GM18519 (cell line): Measurements from ENCODE around the gene DDX25.
"Not testable (repeated sequence)": the region's sequence is repeated elsewhere in the genome, so short reads cannot be mapped to it uniquely, and the experiment has no call there.

Experiments
- ATAC-seq: cut with Tn5 transposase; IDR thresholded peaks from one replicate; pipeline ENCODE4 v1.9.1; 2021; ENCODE audit warnings: mild to moderate bottlenecking, moderate library complexity; ENCODE audit not compliant: unreplicated experiment, low FRiP score

The DDX25 gene

GRCh38 chr11:125903711-125904659, at the start of gene DDX25:
Gene DDX25, plus strand, starts transcription at chr11:125904508. Its CDS starts 10 bp downstream, at chr11:125904518.
- no peak for ATAC-seq

DNA sequence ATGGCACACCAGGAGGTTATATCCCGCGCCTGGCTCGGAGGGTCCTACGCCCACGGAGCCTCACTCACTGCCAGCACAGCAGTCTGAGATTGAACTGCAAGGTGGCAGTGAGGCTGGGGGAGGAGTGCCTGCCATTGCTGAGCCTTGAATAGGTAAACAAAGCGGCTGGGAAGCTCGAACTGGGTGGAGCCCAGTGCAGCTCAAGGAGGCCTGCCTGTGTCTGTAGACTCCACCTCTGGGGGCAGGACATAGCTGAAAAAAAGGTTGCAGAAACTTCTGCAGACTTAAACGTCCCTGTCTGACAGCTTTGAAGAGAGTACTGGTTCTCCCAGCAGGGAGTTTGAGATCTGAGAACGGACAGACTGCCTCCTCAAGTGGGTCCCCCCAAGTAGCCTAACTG, 46.6 kb upstream of the DDX25 start:
- not testable (repeated sequence) for ATAC-seq

GRCh38 chr11:125862786-125863185, 41.5 kb upstream of the DDX25 start:
- ATAC-seq: not testable (repeated sequence)

- not testable (repeated sequence) for ATAC-seq
Observed at GRCh38 chr11:125865354-125865753, 39.0 kb upstream of the DDX25 start.

- ATAC-seq: no peak
Observed at GRCh38 chr11:125869521-125869920, 34.8 kb upstream of the DDX25 start.

DNA sequence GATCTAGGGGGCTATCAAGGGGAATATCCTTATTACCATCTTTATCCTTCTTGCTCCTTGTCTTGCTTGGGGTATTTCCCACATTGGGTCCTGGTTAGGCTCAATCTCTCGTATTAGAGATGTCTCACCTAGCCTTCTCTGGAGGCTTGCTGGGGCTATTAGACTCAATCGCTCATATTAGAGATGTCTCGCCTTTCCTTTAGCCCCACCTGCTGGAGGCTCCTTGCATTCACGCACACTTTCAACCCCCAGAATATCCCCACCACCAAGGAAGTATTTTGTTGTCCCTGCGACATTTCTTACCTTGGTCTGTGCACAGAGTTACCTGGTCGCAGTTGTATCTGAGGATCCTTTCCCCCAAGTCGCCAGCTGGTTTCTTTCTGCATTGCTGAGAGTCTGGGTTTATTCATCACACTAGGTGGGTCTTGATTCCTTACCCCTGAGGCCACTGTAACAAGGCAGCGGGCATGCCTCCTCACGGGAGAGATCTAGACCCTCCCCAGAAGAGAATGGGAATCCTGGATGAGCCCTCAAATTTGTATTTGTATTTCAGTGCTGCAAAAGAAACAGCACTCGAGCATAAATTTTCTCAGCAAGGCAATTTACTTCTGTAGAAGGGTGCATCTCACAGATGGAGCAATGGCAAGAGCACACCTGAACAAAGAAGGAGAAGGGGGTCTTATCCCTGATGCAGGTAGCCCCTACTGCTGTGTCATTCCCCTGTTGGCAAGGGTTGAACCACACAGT, 32.7 kb upstream of the DDX25 start:
- ATAC-seq: no peak

DNA sequence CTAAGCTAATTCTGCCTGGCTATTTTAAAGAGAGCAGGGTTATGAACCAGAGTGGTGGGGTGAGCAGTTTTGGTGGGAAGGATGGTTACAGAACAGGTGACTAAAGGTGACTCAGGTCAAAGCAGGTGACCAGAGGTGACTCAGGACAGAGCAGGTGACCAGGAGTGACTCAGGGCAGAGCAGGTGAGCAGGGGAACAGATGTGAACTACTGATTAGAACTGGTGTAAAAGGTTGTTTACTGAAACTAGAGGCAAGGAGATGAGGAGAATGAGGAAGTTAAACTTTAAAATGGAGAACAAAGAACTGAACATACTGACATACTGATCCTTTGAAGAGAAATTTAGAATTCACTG, 32.2 kb upstream of the DDX25 start:
- no peak for ATAC-seq

GRCh38 chr11:125873881-125874555, 30.3 kb upstream of the DDX25 start:
- no peak for ATAC-seq

- no peak for ATAC-seq
Observed at GRCh38 chr11:125874556-125875124, 29.7 kb upstream of the DDX25 start.

DNA sequence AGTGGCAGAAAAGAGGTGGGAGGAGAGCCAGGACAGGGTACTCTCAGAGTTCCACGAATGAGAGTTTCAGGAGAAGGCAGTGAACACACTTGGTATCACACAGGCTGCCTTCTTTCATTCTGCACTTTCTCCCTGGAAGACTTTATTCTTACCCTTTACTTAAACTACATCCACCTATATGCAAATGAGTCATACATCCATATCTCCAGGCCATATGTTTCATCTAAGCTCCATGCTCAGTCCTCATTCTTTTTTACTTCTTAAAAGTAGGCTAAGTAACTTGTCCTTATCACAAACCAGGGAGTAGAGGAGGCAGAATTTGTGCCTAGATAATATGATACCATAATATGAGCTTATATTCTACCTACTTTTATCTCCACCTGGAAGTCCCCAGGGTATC, 23.0 kb upstream of the DDX25 start:
- ATAC-seq: no peak

DNA sequence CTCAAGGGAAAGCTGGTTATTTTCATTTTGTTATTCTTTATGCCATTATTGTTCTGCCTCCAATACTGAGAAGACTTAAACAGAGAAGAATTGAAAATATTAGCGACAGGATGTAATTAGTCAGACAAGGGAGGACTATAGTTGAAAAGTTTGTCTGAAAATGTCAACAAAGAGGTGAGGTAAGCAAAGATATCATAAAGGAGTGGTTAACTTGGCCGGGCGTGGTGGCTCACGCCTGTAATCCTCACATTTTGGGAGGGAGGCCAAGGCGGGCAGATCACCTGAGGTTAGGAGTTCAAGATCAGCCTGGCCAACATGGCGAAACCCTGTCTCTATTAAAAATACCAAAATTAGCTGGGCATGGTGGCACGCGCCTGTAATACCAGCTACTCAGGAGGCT, 20.9 kb upstream of the DDX25 start:
- no peak for ATAC-seq

DNA sequence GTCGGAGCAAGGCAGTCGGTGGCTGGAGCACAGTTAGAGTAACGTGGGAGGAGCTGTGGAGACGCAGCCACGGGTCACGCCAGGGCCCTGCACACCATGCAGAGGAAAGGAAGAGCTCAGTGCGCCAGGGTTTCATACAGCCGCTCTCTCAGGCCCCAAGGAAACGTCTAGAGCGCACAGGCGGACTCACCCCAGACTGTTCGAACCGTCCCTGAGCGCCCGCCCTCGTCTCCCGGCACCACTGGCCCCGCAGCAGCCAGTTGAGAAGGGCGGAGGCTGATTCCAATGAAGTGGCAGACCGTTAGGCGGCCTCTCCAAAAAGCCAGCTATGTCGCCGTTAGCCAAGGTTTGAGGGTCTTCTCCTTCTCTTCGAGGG, 17.3 kb upstream of the DDX25 start:
- no peak for ATAC-seq

DNA sequence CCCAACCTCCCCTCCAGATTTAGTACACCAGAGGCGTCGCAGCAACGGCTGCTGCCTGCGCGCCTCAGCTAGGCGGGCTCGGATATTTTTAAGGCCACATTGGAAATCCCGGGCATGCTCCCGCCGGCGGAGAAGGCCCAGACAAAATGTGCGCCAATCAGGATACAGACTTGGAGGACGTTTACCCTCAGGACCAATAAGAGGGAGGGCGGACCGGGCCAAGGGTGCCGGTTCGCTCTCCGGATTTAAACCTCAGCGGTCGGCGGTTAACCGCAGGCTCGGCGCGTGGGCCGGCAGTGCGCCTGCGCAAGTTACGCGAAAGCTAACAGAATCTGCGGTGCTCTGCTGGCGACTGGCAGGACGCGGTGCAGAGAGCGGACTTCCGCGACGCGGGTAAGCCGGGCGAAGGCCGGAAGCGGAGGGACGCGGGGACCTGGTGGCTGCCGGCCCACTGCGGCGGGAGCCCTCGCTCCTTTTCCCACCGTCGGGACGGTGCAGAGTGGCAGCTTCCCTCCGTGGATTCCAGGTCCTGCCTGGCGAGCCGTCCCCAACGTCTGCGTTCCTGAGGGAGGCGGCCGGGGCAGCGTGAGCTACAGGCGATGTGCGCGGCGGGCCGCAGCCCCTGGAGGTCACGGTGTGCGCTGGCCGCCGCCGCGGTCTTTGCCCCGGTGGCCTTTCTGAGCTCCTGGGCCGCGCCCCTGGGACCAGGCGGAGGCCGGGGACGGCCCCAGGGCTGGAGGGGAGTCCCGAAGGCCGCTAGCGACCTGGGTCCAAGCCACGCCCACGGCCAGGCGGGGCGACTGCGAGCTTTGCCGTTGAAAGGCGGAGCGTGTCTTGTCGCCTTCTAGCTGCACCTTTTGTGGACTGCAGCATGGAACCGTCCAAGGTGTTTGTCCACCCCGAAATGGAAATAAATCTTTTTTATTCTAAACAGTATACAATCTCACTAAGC, 16.7 kb upstream of the DDX25 start, which contains the start of gene HYLS1:
TSS of gene HYLS1 (plus strand) at position 296 of the 952 bp plus-strand sequence. CDS start 11,701 bp downstream, outside the sequence.
- ATAC-seq: peak; percentile 77

GRCh38 chr11:125890447-125891100, 13.7 kb upstream of the DDX25 start:
- ATAC-seq: no peak

- ATAC-seq: no peak
Observed at GRCh38 chr11:125892071-125892470, 12.2 kb upstream of the DDX25 start.

- ATAC-seq: no peak
Observed at GRCh38 chr11:125892994-125893393, 11.3 kb upstream of the DDX25 start.

GRCh38 chr11:125901872-125902271, 2.4 kb upstream of the DDX25 start:
- ATAC-seq: no peak

DNA sequence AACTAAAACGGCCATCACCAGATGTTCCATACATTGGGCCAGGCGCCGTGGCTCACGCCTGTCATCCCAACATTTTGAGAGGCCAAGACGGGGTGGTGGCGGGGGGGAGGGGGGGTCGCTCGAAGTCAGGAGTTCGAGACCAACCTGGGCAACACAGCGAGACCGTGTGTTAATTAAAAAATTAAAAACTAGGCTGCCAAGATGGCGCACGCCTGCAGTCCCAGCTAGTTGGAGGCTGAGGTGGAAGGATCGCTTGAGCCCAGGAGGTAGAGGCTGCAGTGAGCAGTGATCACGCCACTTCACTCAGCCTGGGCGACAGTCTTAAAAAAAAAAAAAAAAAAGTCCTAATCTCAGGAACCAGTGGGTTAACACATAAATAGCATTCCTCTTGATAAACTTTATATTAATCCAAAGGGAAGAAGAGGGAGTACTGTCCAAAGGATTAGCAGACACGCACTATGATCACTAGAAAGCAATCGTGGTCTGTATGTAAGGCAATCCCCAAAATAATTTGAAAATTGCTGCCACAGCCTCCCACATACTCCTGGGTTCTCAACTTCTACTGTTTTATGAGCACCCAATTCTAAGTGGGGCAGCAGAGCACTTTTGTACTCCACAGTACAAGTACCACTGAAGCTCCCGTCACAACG, 1.9 kb upstream of the DDX25 start:
- ATAC-seq: no peak
